Loucy (cell line): ENCODE data around the gene COPS6.
A peak's percentile ranks its signal among the peaks of the same experiment; 100 is the strongest.

Experiments
- H2AFZ ChIP-seq: fragments of 200-600 bp; sonication (generic); 2 replicates; pipeline ENCODE4 v1.6.0; 2016; ENCODE audit warnings: antibody characterized with exemption, mild to moderate bottlenecking, low read length, moderate library complexity
- H3F3A ChIP-seq: fragments of 200-600 bp; 2 replicates; pipeline ENCODE4 v1.6.0; 2016; ENCODE audit warnings: antibody characterized with exemption, low read depth, mild to moderate bottlenecking
- H3K27me3 ChIP-seq: fragments of 200-600 bp; sonication (generic); 2 replicates; pipeline ENCODE4 v1.6.1; 2014; ENCODE audit warnings: low read length, mild to moderate bottlenecking; ENCODE audit not compliant: insufficient read depth, poor library complexity, severe bottlenecking
- H3K36me3 ChIP-seq: fragments of 200-600 bp; sonication (generic); 2 replicates; pipeline ENCODE4 v1.6.1; 2016; ENCODE audit warnings: low read length; ENCODE audit not compliant: insufficient read depth
- H3K4me1 ChIP-seq: fragments of 200-600 bp; sonication (generic); 2 replicates; pipeline ENCODE4 v1.5.1; 2014; ENCODE audit warnings: low read length, mild to moderate bottlenecking; ENCODE audit not compliant: insufficient read depth, poor library complexity, severe bottlenecking
- H3K4me2 ChIP-seq: fragments of 200-600 bp; sonication (generic); 2 replicates; pipeline ENCODE4 v1.6.0; 2014; ENCODE audit warnings: antibody characterized with exemption, low read length, low read depth, mild to moderate bottlenecking; ENCODE audit not compliant: poor library complexity, severe bottlenecking
- H3K4me3 ChIP-seq: fragments of 200-600 bp; sonication (generic); 2 replicates; pipeline ENCODE4 v1.5.1; 2014; ENCODE audit warnings: low read length, mild to moderate bottlenecking, mixed read lengths; ENCODE audit not compliant: poor library complexity, severe bottlenecking
- H3K79me2 ChIP-seq: fragments of 200-600 bp; sonication (generic); 2 replicates; pipeline ENCODE4 v1.6.1; 2014; ENCODE audit warnings: low read length; ENCODE audit not compliant: insufficient read depth
- H3K9ac ChIP-seq: fragments of 200-600 bp; sonication (generic); 2 replicates; pipeline ENCODE4 v1.6.0; 2014; ENCODE audit warnings: mild to moderate bottlenecking, low read depth, low read length, moderate library complexity; ENCODE audit not compliant: poor library complexity, severe bottlenecking
- H3K9me2 ChIP-seq: fragments of 200-600 bp; sonication (generic); replicated peaks from 2 replicates; pipeline ENCODE4 v1.6.1; 2016; ENCODE audit warnings: low read depth, low read length, mixed read lengths
- H3K9me3 ChIP-seq: fragments of 200-600 bp; sonication (generic); 2 replicates; pipeline ENCODE4 v1.6.1; 2014; ENCODE audit warnings: mild to moderate bottlenecking, antibody characterized with exemption, low read length, low read depth; ENCODE audit not compliant: insufficient read depth
- H4K20me1 ChIP-seq: fragments of 200-600 bp; sonication (generic); 2 replicates; pipeline ENCODE4 v1.6.0; 2014; ENCODE audit warnings: antibody characterized with exemption, low read length, mild to moderate bottlenecking; ENCODE audit not compliant: insufficient read depth, poor library complexity, severe bottlenecking
- CTCF ChIP-seq: fragments of 200-600 bp; sonication (generic); conservative IDR thresholded peaks from 2 replicates; pipeline ENCODE4 v1.5.1; 2014; ENCODE audit warnings: mild to moderate bottlenecking, antibody characterized with exemption, low read length
- EZH2phosphoT487 ChIP-seq: fragments of 200-600 bp; IDR thresholded peaks from 2 replicates; pipeline ENCODE4 v1.6.1; 2018; ENCODE audit warnings: antibody characterized with exemption, mild to moderate bottlenecking, moderate library complexity, borderline replicate concordance

COPS6 gene

GRCh38 chr7:100053215-100053614 lies 35.6 kb upstream of the COPS6 start:
- no peak overlapping the region for H2AFZ ChIP-seq
- TF ChIP-seq EZH2phosphoT487 (no peak), CTCF (peak; percentile 58)
- no peaks in the 10 kb centered on the region for H3K27me3 ChIP-seq
- peaks cover 12% of the 10 kb centered on the region for H3K79me2 ChIP-seq
- peaks cover 11% of the 10 kb centered on the region; the same call in 1 of the 2 replicates for H3K36me3 ChIP-seq
- no peaks in the 10 kb centered on the region for H3F3A ChIP-seq
- no peak overlapping the region for H3K4me2 ChIP-seq
- no peaks in the 10 kb centered on the region for H3K9me3 ChIP-seq
- no peaks in the 10 kb centered on the region for H3K9me2 ChIP-seq
- no peak overlapping the region for H3K4me3 ChIP-seq
- peaks cover 14% of the 10 kb centered on the region for H3K4me1 ChIP-seq
- H3K9ac ChIP-seq = no peak overlapping the region
- no peaks in the 10 kb centered on the region for H4K20me1 ChIP-seq

DNA sequence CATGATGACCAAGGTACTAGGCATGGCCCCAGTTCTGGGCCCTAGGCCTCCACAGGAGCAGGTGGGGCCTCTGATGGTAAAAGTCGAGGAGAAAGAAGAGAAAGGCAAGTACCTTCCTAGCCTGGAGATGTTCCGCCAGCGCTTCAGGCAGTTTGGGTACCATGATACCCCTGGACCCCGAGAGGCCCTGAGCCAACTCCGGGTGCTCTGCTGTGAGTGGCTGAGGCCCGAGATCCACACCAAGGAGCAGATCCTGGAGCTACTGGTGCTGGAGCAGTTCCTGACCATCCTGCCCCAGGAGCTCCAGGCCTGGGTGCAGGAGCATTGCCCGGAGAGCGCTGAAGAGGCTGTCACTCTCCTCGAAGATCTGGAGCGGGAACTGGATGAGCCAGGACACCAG lies 31.8 kb upstream of the COPS6 start:
- no peak overlapping the region for H3K4me2 ChIP-seq

GRCh38 chr7:100059251-100059739 lies 29.5 kb upstream of the COPS6 start:
- H3K36me3 ChIP-seq = peaks cover 22% of the 10 kb centered on the region; the same call in 1 of the 2 replicates
- no peaks in the 10 kb centered on the region for H4K20me1 ChIP-seq
- no peaks in the 10 kb centered on the region for H3K4me1 ChIP-seq
- no peak overlapping the region for H2AFZ ChIP-seq
- H3K9me3 ChIP-seq = no peaks in the 10 kb centered on the region
- no peaks in the 10 kb centered on the region for H3K27me3 ChIP-seq
- no peak overlapping the region for H3K9ac ChIP-seq
- no peaks in the 10 kb centered on the region for H3K79me2 ChIP-seq
- no peaks in the 10 kb centered on the region for H3F3A ChIP-seq
- H3K4me2 ChIP-seq = no peak overlapping the region
- no peak overlapping the region for H3K4me3 ChIP-seq
- no peaks in the 10 kb centered on the region for H3K9me2 ChIP-seq
- TF ChIP-seq CTCF = no peak
- no peak for TF ChIP-seq EZH2phosphoT487

More for the DNA sequence above, 31.8 kb upstream of the COPS6 start:
- Histone ChIP-seq H3K27me3 (no peaks in the 10 kb centered on the region), H3K9me3 (no peaks in the 10 kb centered on the region), H3K9ac (no peak overlapping the region), H3K9me2 (no peaks in the 10 kb centered on the region), H3K4me3 (no peak overlapping the region), H3K79me2 (no peaks in the 10 kb centered on the region), H2AFZ (no peak overlapping the region), H4K20me1 (no peaks in the 10 kb centered on the region), H3K4me1 (no peaks in the 10 kb centered on the region), H3K36me3 (peaks cover 13% of the 10 kb centered on the region; the same call in 1 of the 2 replicates), H3F3A (no peaks in the 10 kb centered on the region)
- TF ChIP-seq EZH2phosphoT487 = no peak
- TF ChIP-seq CTCF = no peak
